T-helper 17 cell (primary cell): Measurements from ENCODE around the gene U2SURP. TPM values are rescaled to one million over a fixed set of nuclear protein-coding genes. Genes with fewer than 3 reads are reported as not detected.

Source experiments
- ATAC-seq: fragments of 150-1000 bp; cut with Tn5 transposase; 2 replicates; pipeline ENCODE4 v1.10.0; 2021; ENCODE audit warnings: mild to moderate bottlenecking, moderate library complexity
- DNase-seq, 3 donors: peaks; one replicate each; pipeline versions ENCODE4 v3.0.0 to v3.0.0-alpha.2; 2020 to 2021
- H3K9me3 ChIP-seq: one replicate; pipeline ENCODE4 v1.7.0; 2013; ENCODE audit warnings: low read length, mild to moderate bottlenecking; ENCODE audit not compliant: control insufficient read depth, poor library complexity, severe bottlenecking
- H3K27ac Mint-ChIP-seq: one replicate; pipeline ENCODE4 v1.8.0; 2022; ENCODE audit warnings: mild to moderate bottlenecking, moderate library complexity, mixed read lengths
- H3K27me3 Mint-ChIP-seq: one replicate; pipeline ENCODE4 v1.8.0; 2022; ENCODE audit warnings: mixed read lengths
- H3K36me3 Mint-ChIP-seq: one replicate; pipeline ENCODE4 v1.8.0; 2022; ENCODE audit warnings: low read depth, mixed read lengths
- H3K4me1 Mint-ChIP-seq: one replicate; pipeline ENCODE4 v1.8.0; 2022; ENCODE audit warnings: mild to moderate bottlenecking, mixed read lengths
- H3K4me3 Mint-ChIP-seq: one replicate; pipeline ENCODE4 v1.8.0; 2022; ENCODE audit warnings: mild to moderate bottlenecking, moderate library complexity, mixed read lengths
- total RNA-seq, 4 donors: library from RNA in 2 of 4; stranded (reverse) in 2 of 4; gene quantifications; one replicate each; pipeline ENCODE4 v1.2.3 and lab custom pipeline; 2022 to 2026

The U2SURP gene
- total RNA-seq, 2 donors from 2014 or later = 145 to 171 TPM

GRCh38 chr3:142966808-142967207 lies 34.6 kb upstream of the U2SURP start:
- H3K36me3 Mint-ChIP-seq = peaks cover 4% of the 10 kb centered on the region
- no peak overlapping the region for H3K27ac Mint-ChIP-seq
- H3K9me3 ChIP-seq = no peaks in the 10 kb centered on the region
- no peak overlapping the region for H3K4me3 Mint-ChIP-seq
- H3K27me3 Mint-ChIP-seq = peaks cover 65% of the 10 kb centered on the region
- no peak for ATAC-seq
- no peak for DNase-seq
- peaks cover 12% of the 10 kb centered on the region for H3K4me1 Mint-ChIP-seq

- Mint-ChIP-seq H3K36me3 (peaks cover 4% of the 10 kb centered on the region), H3K27ac (no peak overlapping the region), H3K4me3 (no peak overlapping the region), H3K27me3 (peaks cover 61% of the 10 kb centered on the region), H3K4me1 (peaks cover 5% of the 10 kb centered on the region)
- no peak for ATAC-seq
- no peak for DNase-seq
- no peaks in the 10 kb centered on the region for H3K9me3 ChIP-seq
Measured at GRCh38 chr3:142968319-142969025, 32.9 kb upstream of the U2SURP start.

- H3K9me3 ChIP-seq = no peaks in the 10 kb centered on the region
- peaks cover 60% of the 10 kb centered on the region for H3K27me3 Mint-ChIP-seq
- H3K4me1 Mint-ChIP-seq = no peaks in the 10 kb centered on the region
- H3K27ac Mint-ChIP-seq = no peak overlapping the region
- H3K36me3 Mint-ChIP-seq = no peaks in the 10 kb centered on the region
- no peak overlapping the region for H3K4me3 Mint-ChIP-seq
- DNase-seq = no peak
- ATAC-seq = no peak
Measured at GRCh38 chr3:142971431-142971830, 29.9 kb upstream of the U2SURP start.

- DNase-seq = no peak
- no peak for ATAC-seq
- H3K9me3 ChIP-seq = no peaks in the 10 kb centered on the region
- Mint-ChIP-seq H3K4me3 (no peak overlapping the region), H3K27me3 (peaks cover 56% of the 10 kb centered on the region), H3K4me1 (no peaks in the 10 kb centered on the region), H3K36me3 (no peaks in the 10 kb centered on the region), H3K27ac (no peak overlapping the region)
Measured at GRCh38 chr3:142972092-142972753, 29.1 kb upstream of the U2SURP start.

GRCh38 chr3:142973217-142974009 lies 28.0 kb upstream of the U2SURP start:
- DNase-seq (no peak), ATAC-seq (no peak)
- no peak overlapping the region for H3K4me3 Mint-ChIP-seq
- no peaks in the 10 kb centered on the region for H3K9me3 ChIP-seq
- no peak overlapping the region for H3K27ac Mint-ChIP-seq
- H3K4me1 Mint-ChIP-seq = no peaks in the 10 kb centered on the region
- H3K36me3 Mint-ChIP-seq = no peaks in the 10 kb centered on the region
- peaks cover 54% of the 10 kb centered on the region for H3K27me3 Mint-ChIP-seq

- H3K27me3 Mint-ChIP-seq = peaks cover 50% of the 10 kb centered on the region
- H3K27ac Mint-ChIP-seq = no peak overlapping the region
- H3K4me1 Mint-ChIP-seq = no peaks in the 10 kb centered on the region
- DNase-seq (no peak), ATAC-seq (no peak)
- no peak overlapping the region for H3K4me3 Mint-ChIP-seq
- H3K9me3 ChIP-seq = no peaks in the 10 kb centered on the region
- H3K36me3 Mint-ChIP-seq = no peaks in the 10 kb centered on the region
Measured at GRCh38 chr3:142975316-142975995, 25.9 kb upstream of the U2SURP start.

- DNase-seq (no peak), ATAC-seq (no peak)
- Mint-ChIP-seq H3K27me3 (peaks cover 39% of the 10 kb centered on the region), H3K4me3 (no peak overlapping the region), H3K4me1 (no peaks in the 10 kb centered on the region), H3K27ac (no peak overlapping the region), H3K36me3 (no peaks in the 10 kb centered on the region)
- no peaks in the 10 kb centered on the region for H3K9me3 ChIP-seq
Measured at GRCh38 chr3:142976621-142977398, 24.6 kb upstream of the U2SURP start.

GRCh38 chr3:142977399-142977728 lies 24.0 kb upstream of the U2SURP start:
- Mint-ChIP-seq H3K4me3 (no peak overlapping the region), H3K27me3 (peaks cover 35% of the 10 kb centered on the region), H3K27ac (no peak overlapping the region), H3K36me3 (no peaks in the 10 kb centered on the region), H3K4me1 (no peaks in the 10 kb centered on the region)
- no peaks in the 10 kb centered on the region for H3K9me3 ChIP-seq
- DNase-seq (no peak), ATAC-seq (no peak)

- no peak overlapping the region for H3K27ac Mint-ChIP-seq
- no peaks in the 10 kb centered on the region for H3K36me3 Mint-ChIP-seq
- no peaks in the 10 kb centered on the region for H3K4me1 Mint-ChIP-seq
- DNase-seq = no peak
- no peak overlapping the region for H3K4me3 Mint-ChIP-seq
- peaks cover 42% of the 10 kb centered on the region for H3K27me3 Mint-ChIP-seq
- ATAC-seq = no peak
- H3K9me3 ChIP-seq = no peaks in the 10 kb centered on the region
Measured at GRCh38 chr3:142981108-142981507, 20.3 kb upstream of the U2SURP start.

- DNase-seq (no peak), ATAC-seq (no peak)
- no peaks in the 10 kb centered on the region for H3K9me3 ChIP-seq
- Mint-ChIP-seq H3K36me3 (no peaks in the 10 kb centered on the region), H3K4me3 (no peak overlapping the region), H3K4me1 (no peaks in the 10 kb centered on the region), H3K27me3 (peaks cover 37% of the 10 kb centered on the region), H3K27ac (no peak overlapping the region)
Measured at GRCh38 chr3:142982038-142982773, 19.2 kb upstream of the U2SURP start.

GRCh38 chr3:142983318-142983717 lies 18.1 kb upstream of the U2SURP start:
- ATAC-seq (no peak), DNase-seq (no peak)
- H3K9me3 ChIP-seq = no peaks in the 10 kb centered on the region
- H3K36me3 Mint-ChIP-seq = no peaks in the 10 kb centered on the region
- H3K27ac Mint-ChIP-seq = no peak overlapping the region
- no peaks in the 10 kb centered on the region for H3K4me1 Mint-ChIP-seq
- H3K4me3 Mint-ChIP-seq = no peak overlapping the region
- H3K27me3 Mint-ChIP-seq = peaks cover 43% of the 10 kb centered on the region

GRCh38 chr3:142984255-142984654 lies 17.1 kb upstream of the U2SURP start:
- Mint-ChIP-seq H3K4me1 (no peaks in the 10 kb centered on the region), H3K36me3 (no peaks in the 10 kb centered on the region), H3K27ac (no peak overlapping the region), H3K4me3 (no peak overlapping the region), H3K27me3 (peaks cover 42% of the 10 kb centered on the region)
- DNase-seq (no peak), ATAC-seq (no peak)
- H3K9me3 ChIP-seq = no peaks in the 10 kb centered on the region
